Subcutaneous adipose tissue (tissue), 4 donors: Measurements from ENCODE around the gene TMEM139. TPM values are rescaled to one million over a fixed set of nuclear protein-coding genes. Genes with fewer than 3 reads are reported as not detected.

Experiments
- total RNA-seq, 4 donors: library from RNA; depleted of rRNA; stranded (reverse); fragments of >200 nt; gene quantifications; one replicate each; pipeline ENCODE4 v1.1.0, GENCODE V29; 2016
- TF ChIP-seq, protein P1 (sequence below): fragments of 450-650 bp; IDR thresholded peaks from one replicate; pipeline ENCODE4 v1.5.1; 2016; ENCODE audit warnings: low read depth, mild to moderate bottlenecking, control low read depth, antibody characterized with exemption, moderate library complexity

The TMEM139 gene
- total RNA-seq, 4 donors from 2014 or later, result 0.66 to 11.9 TPM; not detected in 2

GRCh38 chr7:143289421-143289820 is 4.7 kb downstream of the TMEM139 start:
- TF ChIP-seq, protein P1, sequence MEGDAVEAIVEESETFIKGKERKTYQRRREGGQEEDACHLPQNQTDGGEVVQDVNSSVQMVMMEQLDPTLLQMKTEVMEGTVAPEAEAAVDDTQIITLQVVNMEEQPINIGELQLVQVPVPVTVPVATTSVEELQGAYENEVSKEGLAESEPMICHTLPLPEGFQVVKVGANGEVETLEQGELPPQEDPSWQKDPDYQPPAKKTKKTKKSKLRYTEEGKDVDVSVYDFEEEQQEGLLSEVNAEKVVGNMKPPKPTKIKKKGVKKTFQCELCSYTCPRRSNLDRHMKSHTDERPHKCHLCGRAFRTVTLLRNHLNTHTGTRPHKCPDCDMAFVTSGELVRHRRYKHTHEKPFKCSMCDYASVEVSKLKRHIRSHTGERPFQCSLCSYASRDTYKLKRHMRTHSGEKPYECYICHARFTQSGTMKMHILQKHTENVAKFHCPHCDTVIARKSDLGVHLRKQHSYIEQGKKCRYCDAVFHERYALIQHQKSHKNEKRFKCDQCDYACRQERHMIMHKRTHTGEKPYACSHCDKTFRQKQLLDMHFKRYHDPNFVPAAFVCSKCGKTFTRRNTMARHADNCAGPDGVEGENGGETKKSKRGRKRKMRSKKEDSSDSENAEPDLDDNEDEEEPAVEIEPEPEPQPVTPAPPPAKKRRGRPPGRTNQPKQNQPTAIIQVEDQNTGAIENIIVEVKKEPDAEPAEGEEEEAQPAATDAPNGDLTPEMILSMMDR, result no peak

GRCh38 chr7:143290293-143290692 is 5.5 kb downstream of the TMEM139 start:
- TF ChIP-seq, protein P1, result no peak

DNA sequence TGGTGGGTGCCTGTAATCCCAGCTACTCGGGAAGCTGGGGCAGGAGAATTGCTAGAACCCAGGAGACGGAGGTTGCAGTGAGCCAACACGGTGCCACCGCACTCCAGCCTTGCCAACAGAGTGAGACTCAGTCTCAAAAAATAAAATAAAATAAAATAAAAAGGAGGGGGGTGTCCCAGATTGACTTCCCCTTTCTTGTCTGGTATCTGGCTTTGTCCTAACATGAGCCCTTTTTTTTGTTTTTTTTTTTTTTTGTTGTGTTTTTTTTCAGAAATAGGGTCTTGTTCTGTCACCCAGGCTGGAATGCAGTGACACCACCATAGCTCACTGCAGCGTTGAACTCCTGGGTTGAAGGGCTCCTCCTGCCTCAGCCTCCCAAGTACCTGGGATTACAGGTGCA is 8.1 kb downstream of the TMEM139 start:
- TF ChIP-seq, protein P1, result no peak

DNA sequence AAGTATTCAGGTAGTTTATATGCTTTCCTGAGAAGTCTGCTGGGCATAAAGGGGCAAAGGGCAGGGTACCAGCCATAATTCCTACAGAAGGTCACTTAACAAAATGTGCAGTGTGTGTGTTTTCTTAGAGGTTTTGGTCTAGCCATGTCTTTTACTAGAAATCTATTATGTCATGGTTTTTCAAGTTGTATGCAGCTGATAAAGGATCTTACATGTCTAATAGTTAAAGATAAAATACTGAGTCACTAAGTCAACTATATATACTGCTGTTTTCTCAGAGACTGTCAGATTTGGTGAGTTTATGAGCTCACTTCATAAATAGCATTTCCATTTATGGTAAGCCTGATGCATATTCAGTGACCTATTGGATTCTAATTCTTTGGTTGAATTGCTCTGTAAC is 11.1 kb downstream of the TMEM139 start:
- TF ChIP-seq, protein P1, result no peak

DNA sequence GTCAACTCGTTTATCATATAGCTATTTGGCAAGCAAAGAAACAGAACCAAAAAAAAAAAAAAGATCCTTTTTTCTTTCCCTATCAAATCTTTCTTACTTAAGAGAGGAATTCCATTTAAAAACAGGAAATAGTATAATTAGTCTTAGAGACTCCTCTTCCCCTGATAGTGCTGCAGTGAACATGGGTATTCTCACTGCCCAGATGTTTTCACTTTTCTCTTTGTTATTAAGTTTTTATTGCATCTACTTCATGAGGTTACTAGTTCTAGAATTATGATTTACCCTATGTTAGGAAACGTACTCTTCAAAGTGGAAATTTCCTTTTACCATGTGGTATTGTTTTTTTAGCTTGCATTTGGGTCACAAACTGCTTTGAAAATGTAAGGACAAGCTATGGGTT is 11.9 kb downstream of the TMEM139 start:
- TF ChIP-seq, protein P1, result no peak

DNA sequence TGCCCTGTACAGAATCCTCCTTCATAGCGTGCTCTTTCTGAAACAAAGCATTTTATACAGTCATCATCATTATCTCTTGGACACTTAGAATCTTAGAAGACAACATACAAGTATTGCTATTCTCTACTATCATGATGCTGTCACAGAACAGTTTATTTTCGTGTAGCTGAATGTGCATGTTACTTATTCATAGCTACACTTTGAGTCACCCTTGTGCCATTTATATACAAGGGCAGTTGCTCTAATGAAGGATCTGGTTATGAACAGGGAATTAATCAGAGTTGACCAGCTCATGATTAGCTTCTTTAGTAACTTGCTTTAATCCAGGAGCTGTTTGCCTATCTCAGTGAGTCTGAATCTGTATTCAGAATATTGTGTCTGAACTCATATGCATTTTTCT is 14.6 kb downstream of the TMEM139 start:
- TF ChIP-seq, protein P1, result no peak

GRCh38 chr7:143299840-143300239 is 15.1 kb downstream of the TMEM139 start:
- TF ChIP-seq, protein P1, result no peak
